ENCODE results near the gene TAS2R7. TPM values are rescaled to one million over a fixed set of nuclear protein-coding genes. Genes with fewer than 3 reads are reported as not detected.

TAS2R7 gene
- total RNA-seq, 2 experiments from 2014 or later: not detected

- peaks cover 77% of the 10 kb centered on the region for H3K36me3 Mint-ChIP-seq (ENCODE audit: low read depth)
- peaks cover 36% of the 10 kb centered on the region for H3K4me1 Mint-ChIP-seq (ENCODE audit: low read depth)
These were observed 45.3 kb upstream of the TAS2R7 start for GRCh38 chr12:10847744-10848143.

GRCh38 chr12:10842862-10843261, 40.4 kb upstream of the TAS2R7 start:
- Mint-ChIP-seq H3K9me3 (peaks cover 2% of the 10 kb centered on the region), H3K4me1 (ENCODE audit: low read depth) (no peaks in the 10 kb centered on the region), H3K27me3 (no peaks in the 10 kb centered on the region), H3K36me3 (ENCODE audit: low read depth) (peaks cover 59% of the 10 kb centered on the region), H3K4me3 (no peak overlapping the region), H3K27ac (no peak overlapping the region)
- H3K36me3 ChIP-seq (ENCODE audit: insufficient read depth, low read length): no peaks in the 10 kb centered on the region
- H3K27me3 ChIP-seq (ENCODE audit: control insufficient read depth in 1 of 2, insufficient read depth in 2 of 2, low read length in 2 of 2): no peaks in the 10 kb centered on the region
- intact Hi-C loops (cut with DNase I, micrococcal nuclease): no loop called here
- DNase-seq: no peak
- ATAC-seq (ENCODE audit: poor library complexity): no peak
- no peaks in the 10 kb centered on the region for H3K9me3 ChIP-seq (ENCODE audit: control insufficient read depth in 1 of 2, insufficient read depth in 1 of 2, low read length in 2 of 2)
- H3K4me1 ChIP-seq (ENCODE audit: insufficient read depth, low read length): no peaks in the 10 kb centered on the region
- no peak overlapping the region for H3K4me3 ChIP-seq (ENCODE audit: low read length)
- no peak for TF ChIP-seq CTCF (IDR thresholded peaks at IDR 0.05)
- POLR2A ChIA-PET: no interaction called here
- CTCF ChIA-PET: no interaction called here
- no peak overlapping the region for H3K27ac ChIP-seq (ENCODE audit: low read depth in 1 of 2, low read length in 2 of 2)

More at GRCh38 chr12:10847744-10848143, 45.3 kb upstream of the TAS2R7 start:
- no peak for DNase-seq
- Histone ChIP-seq H3K9me3 (ENCODE audit: control insufficient read depth in 1 of 2, insufficient read depth in 1 of 2, low read length in 2 of 2) (no peaks in the 10 kb centered on the region), H3K27me3 (ENCODE audit: control insufficient read depth in 1 of 2, insufficient read depth in 2 of 2, low read length in 2 of 2) (no peaks in the 10 kb centered on the region), H3K27ac (ENCODE audit: low read depth in 1 of 2, low read length in 2 of 2) (no peak overlapping the region), H3K4me1 (ENCODE audit: insufficient read depth, low read length) (peaks cover 12% of the 10 kb centered on the region), H3K4me3 (ENCODE audit: low read length) (no peak overlapping the region), H3K36me3 (ENCODE audit: insufficient read depth, low read length) (peaks cover 3% of the 10 kb centered on the region)
- intact Hi-C loops (cut with DNase I, micrococcal nuclease): no loop called here
- CTCF ChIA-PET: no interaction called here
- TF ChIP-seq CTCF (IDR thresholded peaks at IDR 0.05): no peak
- Mint-ChIP-seq H3K27me3 (no peaks in the 10 kb centered on the region), H3K27ac (no peak overlapping the region), H3K4me3 (no peak overlapping the region), H3K9me3 (no peaks in the 10 kb centered on the region)
- ATAC-seq (ENCODE audit: poor library complexity): no peak
- POLR2A ChIA-PET: no interaction called here

- Mint-ChIP-seq H3K9me3 (peaks cover 6% of the 10 kb centered on the region), H3K36me3 (ENCODE audit: low read depth) (peaks cover 23% of the 10 kb centered on the region), H3K27ac (no peak overlapping the region), H3K4me3 (no peak overlapping the region), H3K27me3 (no peaks in the 10 kb centered on the region), H3K4me1 (ENCODE audit: low read depth) (no peaks in the 10 kb centered on the region)
- intact Hi-C loops (cut with DNase I, micrococcal nuclease): no loop called here
- no peak overlapping the region for H3K4me3 ChIP-seq (ENCODE audit: low read length)
- no peak for TF ChIP-seq CTCF (IDR thresholded peaks at IDR 0.05)
- H3K4me1 ChIP-seq (ENCODE audit: insufficient read depth, low read length): no peaks in the 10 kb centered on the region
- CTCF ChIA-PET: no interaction called here
- no peaks in the 10 kb centered on the region for H3K36me3 ChIP-seq (ENCODE audit: insufficient read depth, low read length)
- no peaks in the 10 kb centered on the region for H3K27me3 ChIP-seq (ENCODE audit: control insufficient read depth in 1 of 2, insufficient read depth in 2 of 2, low read length in 2 of 2)
- DNase-seq: no peak
- no peaks in the 10 kb centered on the region for H3K9me3 ChIP-seq (ENCODE audit: control insufficient read depth in 1 of 2, insufficient read depth in 1 of 2, low read length in 2 of 2)
- H3K27ac ChIP-seq (ENCODE audit: low read depth in 1 of 2, low read length in 2 of 2): no peak overlapping the region
- ATAC-seq (ENCODE audit: poor library complexity): no peak
- POLR2A ChIA-PET: no interaction called here
These were observed 36.0 kb upstream of the TAS2R7 start for GRCh38 chr12:10838461-10838860.
